Measurements from ENCODE around the gene LRRC73. TPM values are rescaled to one million over a fixed set of nuclear protein-coding genes. Genes with fewer than 3 reads are reported as not detected.
"Not testable (repeated sequence)": the region's sequence is repeated elsewhere in the genome, so short reads cannot be mapped to it uniquely, and the experiment has no call there.

LRRC73 gene
- total RNA-seq, 1 experiment from 2014 or later: 0.58 TPM

- DNase-seq (ENCODE audit: low spot score): no peak
Measured at GRCh38 chr6:43461936-43462335, 48.2 kb downstream of the LRRC73 start.

GRCh38 chr6:43460032-43460431, 50.1 kb downstream of the LRRC73 start:
- TF ChIP-seq EZH2 (IDR thresholded peaks at IDR 0.05; ENCODE audit: borderline replicate concordance, low read depth, low read length, poor library complexity, severe bottlenecking): no peak
- TF ChIP-seq CTCF (conservative IDR thresholded peaks at IDR 0.05; ENCODE audit: low read depth, low read length): no peak
- intact Hi-C loops (cut with micrococcal nuclease; ENCODE audit: unreplicated experiment): no loop called here
- Histone ChIP-seq H3K36me3 (ENCODE audit: insufficient read depth, low read length, poor library complexity, severe bottlenecking) (no peaks in the 10 kb centered on the region), H3K9me3 (ENCODE audit: low read depth, low read length, poor library complexity, severe bottlenecking) (no peaks in the 10 kb centered on the region), H3K27me3 (replicated peaks; ENCODE audit: insufficient read depth, low read depth, low read length, poor library complexity) (no peaks in the 10 kb centered on the region), H3K4me1 (ENCODE audit: insufficient read depth, low read length, poor library complexity, severe bottlenecking) (peaks cover 6% of the 10 kb centered on the region), H3K27ac (ENCODE audit: low read depth, low read length, poor library complexity, severe bottlenecking) (no peak overlapping the region), H3K4me3 (ENCODE audit: low read depth, low read length, poor library complexity, severe bottlenecking) (no peak overlapping the region)
- no TSS peak for BruUV-seq (replicated peaks)
- ChIA-PET POLR2A (ENCODE audit: low non-redundant PET) (no interaction called here), CTCF (no interaction called here)
- no peak for DNase-seq (ENCODE audit: low spot score)

More at GRCh38 chr6:43461936-43462335, 48.2 kb downstream of the LRRC73 start:
- no peak overlapping the region for H3K4me3 ChIP-seq (ENCODE audit: low read depth, low read length, poor library complexity, severe bottlenecking)
- TF ChIP-seq CTCF (conservative IDR thresholded peaks at IDR 0.05; ENCODE audit: low read depth, low read length): no peak
- H3K36me3 ChIP-seq (ENCODE audit: insufficient read depth, low read length, poor library complexity, severe bottlenecking): no peaks in the 10 kb centered on the region
- no TSS peak for BruUV-seq (replicated peaks)
- intact Hi-C loops (cut with micrococcal nuclease; ENCODE audit: unreplicated experiment): no loop called here
- no peak overlapping the region for H3K27ac ChIP-seq (ENCODE audit: low read depth, low read length, poor library complexity, severe bottlenecking)
- ChIA-PET CTCF (no interaction called here), POLR2A (ENCODE audit: low non-redundant PET) (no interaction called here)
- H3K27me3 ChIP-seq (replicated peaks; ENCODE audit: insufficient read depth, low read depth, low read length, poor library complexity): no peaks in the 10 kb centered on the region
- no peaks in the 10 kb centered on the region for H3K9me3 ChIP-seq (ENCODE audit: low read depth, low read length, poor library complexity, severe bottlenecking)
- peaks cover 2% of the 10 kb centered on the region for H3K4me1 ChIP-seq (ENCODE audit: insufficient read depth, low read length, poor library complexity, severe bottlenecking)

- Histone ChIP-seq H3K9me3 (ENCODE audit: low read depth, low read length, poor library complexity, severe bottlenecking) (no peaks in the 10 kb centered on the region), H3K36me3 (ENCODE audit: insufficient read depth, low read length, poor library complexity, severe bottlenecking) (no peaks in the 10 kb centered on the region), H3K4me1 (ENCODE audit: insufficient read depth, low read length, poor library complexity, severe bottlenecking) (peaks cover 9% of the 10 kb centered on the region), H3K4me3 (ENCODE audit: low read depth, low read length, poor library complexity, severe bottlenecking) (no peak overlapping the region), H3K27me3 (replicated peaks; ENCODE audit: insufficient read depth, low read depth, low read length, poor library complexity) (no peaks in the 10 kb centered on the region), H3K27ac (ENCODE audit: low read depth, low read length, poor library complexity, severe bottlenecking) (no peak overlapping the region)
- no TSS peak for BruUV-seq (replicated peaks)
- no peak for DNase-seq (ENCODE audit: low spot score)
- intact Hi-C loops (cut with micrococcal nuclease; ENCODE audit: unreplicated experiment): no loop called here
- no peak for TF ChIP-seq CTCF (conservative IDR thresholded peaks at IDR 0.05; ENCODE audit: low read depth, low read length)
- ChIA-PET CTCF (no interaction called here), POLR2A (ENCODE audit: low non-redundant PET) (no interaction called here)
Measured at GRCh38 chr6:43459535-43459934, 50.6 kb downstream of the LRRC73 start.

GRCh38 chr6:43458154-43458553, 52.0 kb downstream of the LRRC73 start:
- intact Hi-C loops (cut with micrococcal nuclease; ENCODE audit: unreplicated experiment); DNase-seq (ENCODE audit: low spot score); H3K9me3 ChIP-seq (ENCODE audit: low read depth, low read length, poor library complexity, severe bottlenecking); H3K36me3 ChIP-seq (ENCODE audit: insufficient read depth, low read length, poor library complexity, severe bottlenecking); H3K27ac ChIP-seq (ENCODE audit: low read depth, low read length, poor library complexity, severe bottlenecking); H3K4me3 ChIP-seq (ENCODE audit: low read depth, low read length, poor library complexity, severe bottlenecking); H3K27me3 ChIP-seq (replicated peaks; ENCODE audit: insufficient read depth, low read depth, low read length, poor library complexity); POLR2A ChIA-PET (ENCODE audit: low non-redundant PET); H3K4me1 ChIP-seq (ENCODE audit: insufficient read depth, low read length, poor library complexity, severe bottlenecking); BruUV-seq (replicated peaks): not testable (repeated sequence)
- CTCF ChIA-PET: interaction anchor here (0.6 kb wide), 1 partner anchor 910 kb away, joined by 6 read pairs; no protein-coding TSS in a partner anchor

Data from A673 (cell line).